GM12864 (cell line): ENCODE data around the gene LRP5.

Experiments used
- DNase-seq: peaks from one replicate; pipeline ENCODE4 v3.0.0-alpha.2; 2011; ENCODE audit warnings: low read depth
- H3K4me3 ChIP-seq: 2 replicates; pipeline ENCODE4 v1.5.1; 2011; ENCODE audit warnings: mild to moderate bottlenecking, low read depth, low read length, control low read depth
- CTCF ChIP-seq: IDR thresholded peaks from 2 replicates; pipeline ENCODE4 v1.5.1; 2011; ENCODE audit warnings: low read depth, mild to moderate bottlenecking, moderate library complexity, low read length, control low read depth, inconsistent platforms; ENCODE audit errors: missing control alignments

Gene LRP5

GRCh38 chr11:68460741-68461574 lies 148.6 kb downstream of the LRP5 start, which contains the start of gene PPP6R3:
Gene PPP6R3, plus strand, starts transcription at chr11:68460752. Its CDS starts 76,913 bp downstream, at chr11:68537665.
- no peak for DNase-seq
- TF ChIP-seq CTCF = no peak
- peak within 1 kb of the TSS; percentile 79 for H3K4me3 ChIP-seq

DNA sequence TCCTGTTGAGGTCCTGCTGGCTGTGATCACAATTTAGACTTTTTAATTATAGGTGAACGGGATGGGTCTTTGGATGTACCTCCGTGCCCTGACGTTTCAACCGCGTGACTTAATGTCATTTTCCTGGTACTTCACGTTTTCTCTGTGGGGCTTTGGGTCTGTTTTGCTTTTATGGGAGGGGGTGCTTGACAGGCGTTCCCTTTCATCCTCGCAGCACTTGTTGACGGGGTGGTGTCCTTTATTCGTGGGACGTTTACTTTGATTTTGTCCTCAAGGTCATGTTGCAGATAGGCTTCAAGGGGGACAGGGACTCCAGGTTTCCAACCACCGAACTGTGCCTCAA lies 149.2 kb downstream of the LRP5 start:
- peak overlapping the region; percentile 76 for H3K4me3 ChIP-seq
- no peak for TF ChIP-seq CTCF
- no peak for DNase-seq

- TF ChIP-seq CTCF = no peak
- H3K4me3 ChIP-seq = no peak overlapping the region
- DNase-seq = no peak
Observed at GRCh38 chr11:68463714-68464113, 151.3 kb downstream of the LRP5 start.

- no peak for DNase-seq
- no peak overlapping the region for H3K4me3 ChIP-seq
- no peak for TF ChIP-seq CTCF
Observed at GRCh38 chr11:68467201-68467834, 154.9 kb downstream of the LRP5 start.

- H3K4me3 ChIP-seq = no peak overlapping the region
- no peak for DNase-seq
- TF ChIP-seq CTCF = no peak
Observed at GRCh38 chr11:68468217-68468828, 155.9 kb downstream of the LRP5 start.

DNA sequence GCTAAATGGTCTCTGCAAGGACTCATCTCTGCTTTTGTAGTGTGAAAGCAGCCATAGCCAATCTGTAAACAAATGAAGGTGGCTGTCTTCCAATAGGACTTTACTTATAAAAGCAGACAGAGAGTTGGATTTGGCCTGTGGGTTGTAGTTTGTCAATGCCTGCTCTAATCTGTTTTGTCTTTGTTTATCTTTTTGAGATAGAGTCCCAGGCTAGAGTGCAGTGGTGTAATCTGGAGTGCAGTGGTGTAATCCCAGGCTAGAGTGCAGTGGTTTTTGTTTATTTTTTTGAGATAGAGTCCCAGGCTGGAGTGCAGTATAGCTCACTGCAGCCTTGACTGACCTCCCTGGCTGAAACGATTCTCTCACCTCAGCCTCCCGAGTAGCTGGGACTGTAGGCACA lies 156.7 kb downstream of the LRP5 start:
- TF ChIP-seq CTCF = no peak
- H3K4me3 ChIP-seq = no peak overlapping the region
- no peak for DNase-seq
